H54 (cell line): ENCODE results near the gene PCDHB16.
"Not testable (repeated sequence)": the region's sequence is repeated elsewhere in the genome, so short reads cannot be mapped to it uniquely, and the experiment has no call there.

Experiments used
- DNase-seq: peaks from one replicate; pipeline ENCODE4 v3.0.0; 2011; ENCODE audit warnings: low spot score, mixed read lengths; ENCODE audit not compliant: insufficient read length
- FAIRE-seq: peaks from 3 replicates; lab custom pipeline; 2011; peaks lifted over from hg19 to GRCh38; lab: Jason Lieb, UNC
- POLR2A ChIP-seq: IDR thresholded peaks from 2 replicates; pipeline ENCODE4 v1.6.1; 2011; ENCODE audit warnings: low read depth, mild to moderate bottlenecking, low read length

PCDHB16 gene

DNA sequence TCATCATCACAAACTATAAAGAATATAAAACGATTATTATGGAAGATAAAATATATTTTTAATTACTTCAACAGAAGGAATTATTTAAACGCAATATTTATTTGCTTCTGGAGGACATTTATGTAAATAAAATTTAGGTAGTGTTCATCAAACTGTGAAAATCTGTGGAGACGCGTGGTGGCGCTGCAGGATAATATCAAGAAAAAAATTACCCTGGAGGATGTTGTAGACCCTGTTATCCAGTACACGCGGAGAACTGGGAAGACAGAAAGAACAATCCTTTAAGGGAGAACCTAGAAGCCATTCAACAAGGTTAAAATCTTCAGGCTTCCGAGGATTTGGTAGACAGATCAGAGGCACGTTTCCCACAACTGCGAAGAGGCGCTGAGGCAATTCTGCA lies 26.3 kb downstream of the PCDHB16 start, which contains the start of gene PCDHB12:
PCDHB12 (plus strand) TSS at position 242 of the 400 bp plus-strand sequence. CDS start 189 bp downstream, outside the sequence.
- TF ChIP-seq POLR2A: no peak
- FAIRE-seq (no peak), DNase-seq (no peak)

- FAIRE-seq: not testable (repeated sequence)
These were observed 28.1 kb downstream of the PCDHB16 start for GRCh38 chr5:141210281-141210680.

GRCh38 chr5:141210849-141211248 lies 28.7 kb downstream of the PCDHB16 start:
- not testable (repeated sequence) for FAIRE-seq, DNase-seq

More at GRCh38 chr5:141210281-141210680, 28.1 kb downstream of the PCDHB16 start:
- not testable (repeated sequence) for DNase-seq

GRCh38 chr5:141213656-141214339 lies 31.6 kb downstream of the PCDHB16 start, which contains the start of gene PCDHB13:
Gene PCDHB13 (plus strand): TSS chr5:141213919. CDS start chr5:141214124, 205 bp downstream.
- FAIRE-seq: peak; percentile 48
- DNase-seq: not testable (repeated sequence)

- DNase-seq, FAIRE-seq: not testable (repeated sequence)
These were observed 32.4 kb downstream of the PCDHB16 start for GRCh38 chr5:141214583-141214982.

- not testable (repeated sequence) for FAIRE-seq
These were observed 33.3 kb downstream of the PCDHB16 start for GRCh38 chr5:141215504-141215903.

GRCh38 chr5:141216035-141216434 lies 33.8 kb downstream of the PCDHB16 start:
- not testable (repeated sequence) for FAIRE-seq, DNase-seq

More at GRCh38 chr5:141215504-141215903, 33.3 kb downstream of the PCDHB16 start:
- DNase-seq: not testable (repeated sequence)

GRCh38 chr5:141223112-141223783 lies 41.1 kb downstream of the PCDHB16 start, which contains the start of gene PCDHB14:
Gene PCDHB14 (plus strand): TSS chr5:141223343. CDS start chr5:141223506, 163 bp downstream.
- FAIRE-seq (peak; percentile 86), DNase-seq (peak; percentile 54)
- no peak for TF ChIP-seq POLR2A

DNA sequence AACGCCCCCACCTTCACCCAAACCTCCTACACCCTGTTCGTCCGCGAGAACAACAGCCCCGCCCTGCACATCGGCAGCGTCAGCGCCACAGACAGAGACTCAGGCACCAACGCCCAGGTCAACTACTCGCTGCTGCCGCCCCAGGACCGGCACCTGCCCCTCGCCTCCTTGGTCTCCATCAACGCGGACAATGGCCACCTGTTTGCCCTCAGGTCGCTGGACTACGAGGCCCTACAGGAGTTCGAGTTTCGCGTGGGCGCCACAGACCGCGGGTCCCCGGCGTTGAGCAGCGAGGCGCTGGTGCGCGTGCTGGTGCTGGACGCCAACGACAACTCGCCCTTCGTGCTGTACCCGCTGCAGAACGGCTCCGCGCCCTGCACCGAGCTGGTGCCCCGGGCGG lies 42.7 kb downstream of the PCDHB16 start:
- not testable (repeated sequence) for FAIRE-seq, DNase-seq

- FAIRE-seq: not testable (repeated sequence)
These were observed 43.2 kb downstream of the PCDHB16 start for GRCh38 chr5:141225421-141225820.

DNA sequence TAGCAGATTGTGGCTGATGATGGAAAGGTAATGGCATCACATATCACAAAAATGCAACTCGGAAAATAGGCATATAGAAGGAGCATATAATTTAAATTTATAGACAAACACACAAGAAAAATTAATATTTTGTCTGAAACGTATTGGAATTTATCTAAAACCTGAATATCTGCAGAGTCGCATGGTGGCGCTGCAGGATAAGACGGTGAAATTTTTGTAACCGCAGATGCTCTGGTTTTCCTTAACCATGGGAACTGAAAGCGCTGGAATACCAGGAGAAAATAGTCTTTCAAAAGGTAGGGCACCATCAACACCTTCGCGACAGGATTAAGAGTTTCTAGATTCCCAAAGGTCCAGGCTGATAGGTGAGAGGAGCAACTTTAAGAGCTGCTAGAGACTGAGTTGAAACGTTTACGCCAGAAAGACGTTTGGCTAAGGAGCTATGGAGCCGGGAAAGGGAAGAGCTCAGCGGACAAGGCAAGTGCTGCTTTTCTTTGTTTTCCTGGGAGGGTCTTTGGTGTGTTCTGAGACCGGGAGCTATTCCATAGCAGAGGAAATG lies 52.0 kb downstream of the PCDHB16 start:
- DNase-seq (no peak), FAIRE-seq (no peak)
- no peak for TF ChIP-seq POLR2A

More at GRCh38 chr5:141225421-141225820, 43.2 kb downstream of the PCDHB16 start:
- not testable (repeated sequence) for DNase-seq
